Vagina (tissue), 2 donors: Measurements from ENCODE around the gene PDE7B. TPM values are rescaled to one million over a fixed set of nuclear protein-coding genes. Genes with fewer than 3 reads are reported as not detected.

Source experiments
- DNase-seq, 2 donors: peaks; one replicate each; pipeline ENCODE4 v3.0.0-alpha.2; 2017; ENCODE audit errors: extremely low spot score in 2 of 2
- H3K27ac ChIP-seq: fragments of 200-600 bp; sonication (generic); one replicate; pipeline ENCODE4 v1.5.1; 2019
- H3K27me3 ChIP-seq: fragments of 200-600 bp; sonication (generic); one replicate; pipeline ENCODE4 v1.5.1; 2019
- H3K36me3 ChIP-seq, 2 donors: fragments of 200-600 bp; sonication (generic); one replicate each; pipeline ENCODE4 v1.5.1; 2017 to 2019
- H3K4me1 ChIP-seq: fragments of 200-600 bp; sonication (generic); one replicate; pipeline ENCODE4 v1.5.1; 2019
- H3K4me3 ChIP-seq, 2 donors: fragments of 200-600 bp; sonication (generic); 1 replicate in 1 of 2; 2 replicates in 1 of 2; pipeline ENCODE4 v1.5.1; 2016 to 2019
- H3K9me3 ChIP-seq: fragments of 200-600 bp; sonication (generic); one replicate; pipeline ENCODE4 v1.5.1; 2019
- POLR2A ChIP-seq, 2 donors: fragments of 450-650 bp; IDR thresholded peaks; one replicate each; pipeline ENCODE4 v1.6.1; 2017; ENCODE audit warnings: antibody characterized with exemption in 2 of 2, mild to moderate bottlenecking in 2 of 2, moderate library complexity in 2 of 2
- POLR2AphosphoS5 ChIP-seq, 2 donors: sonication (generic); formaldehyde crosslinking; IDR thresholded peaks; one replicate each; pipeline ENCODE4 v1.9.0; 2017; ENCODE audit warnings: antibody characterized with exemption in 2 of 2, mild to moderate bottlenecking in 2 of 2, low read depth in 1 of 2; ENCODE audit not compliant: insufficient read depth in 1 of 2
- intact Hi-C: fragments of 100-400 bp; cut with DNase I; formaldehyde crosslinking; loops from one replicate; pipeline ENCODE4 v1.15.1; 2023
- total RNA-seq: library from RNA; depleted of rRNA; stranded (reverse); fragments of >200 nt; gene quantifications from one replicate; pipeline ENCODE4 v1.2.3, GENCODE V29; 2016
- TF ChIP-seq, protein P1 (sequence below), 3 experiments: fragments of 450-650 bp in 2 of 3; fragments of 200-600 bp in 1 of 3; sonication (generic) in 1 of 3; IDR thresholded peaks; one replicate each; pipeline ENCODE4 v1.5.1; 2017 to 2019; ENCODE audit warnings: antibody characterized with exemption in 3 of 3, mild to moderate bottlenecking in 2 of 3, moderate library complexity in 2 of 3

PDE7B gene
- total RNA-seq, 1 donor from 2014 or later, result 6.9 TPM

DNA sequence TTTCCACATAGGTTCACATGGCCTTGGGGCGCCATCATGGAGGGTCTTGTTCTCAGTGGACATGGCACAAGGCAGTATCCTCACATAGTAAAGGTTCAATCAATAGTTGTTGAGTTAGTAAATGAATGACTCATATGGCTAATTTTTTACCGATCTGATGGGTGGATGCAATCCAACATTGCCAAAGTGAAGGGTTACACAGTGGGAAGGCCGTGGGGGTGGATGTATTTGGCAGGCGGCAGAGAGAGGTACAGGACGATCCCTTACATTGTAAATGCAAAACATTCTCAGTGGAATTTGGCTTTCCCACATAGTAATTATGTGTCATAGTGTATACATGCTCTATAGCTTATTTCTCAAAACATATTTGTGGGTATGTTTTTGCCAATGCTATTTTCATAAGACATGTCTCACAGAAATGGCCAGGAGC is 21.0 kb upstream of the PDE7B start:
- Histone ChIP-seq H3K4me3 (no peak overlapping the region), H3K36me3 (no peaks in the 10 kb centered on the region), H3K27ac (no peak overlapping the region), H3K27me3 (no peaks in the 10 kb centered on the region), H3K4me1 (no peaks in the 10 kb centered on the region), H3K9me3 (no peaks in the 10 kb centered on the region)
- no peak for TF ChIP-seq POLR2A (IDR thresholded peaks at IDR 0.05)
- TF ChIP-seq, protein P1, sequence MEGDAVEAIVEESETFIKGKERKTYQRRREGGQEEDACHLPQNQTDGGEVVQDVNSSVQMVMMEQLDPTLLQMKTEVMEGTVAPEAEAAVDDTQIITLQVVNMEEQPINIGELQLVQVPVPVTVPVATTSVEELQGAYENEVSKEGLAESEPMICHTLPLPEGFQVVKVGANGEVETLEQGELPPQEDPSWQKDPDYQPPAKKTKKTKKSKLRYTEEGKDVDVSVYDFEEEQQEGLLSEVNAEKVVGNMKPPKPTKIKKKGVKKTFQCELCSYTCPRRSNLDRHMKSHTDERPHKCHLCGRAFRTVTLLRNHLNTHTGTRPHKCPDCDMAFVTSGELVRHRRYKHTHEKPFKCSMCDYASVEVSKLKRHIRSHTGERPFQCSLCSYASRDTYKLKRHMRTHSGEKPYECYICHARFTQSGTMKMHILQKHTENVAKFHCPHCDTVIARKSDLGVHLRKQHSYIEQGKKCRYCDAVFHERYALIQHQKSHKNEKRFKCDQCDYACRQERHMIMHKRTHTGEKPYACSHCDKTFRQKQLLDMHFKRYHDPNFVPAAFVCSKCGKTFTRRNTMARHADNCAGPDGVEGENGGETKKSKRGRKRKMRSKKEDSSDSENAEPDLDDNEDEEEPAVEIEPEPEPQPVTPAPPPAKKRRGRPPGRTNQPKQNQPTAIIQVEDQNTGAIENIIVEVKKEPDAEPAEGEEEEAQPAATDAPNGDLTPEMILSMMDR (IDR thresholded peaks at IDR 0.05), result no peak
- TF ChIP-seq POLR2AphosphoS5 (IDR thresholded peaks at IDR 0.05; ENCODE audit: insufficient read depth in 1 of 2, low read depth in 1 of 2), result no peak
- DNase-seq, result no peak
- intact Hi-C loops, result no loop called here

DNA sequence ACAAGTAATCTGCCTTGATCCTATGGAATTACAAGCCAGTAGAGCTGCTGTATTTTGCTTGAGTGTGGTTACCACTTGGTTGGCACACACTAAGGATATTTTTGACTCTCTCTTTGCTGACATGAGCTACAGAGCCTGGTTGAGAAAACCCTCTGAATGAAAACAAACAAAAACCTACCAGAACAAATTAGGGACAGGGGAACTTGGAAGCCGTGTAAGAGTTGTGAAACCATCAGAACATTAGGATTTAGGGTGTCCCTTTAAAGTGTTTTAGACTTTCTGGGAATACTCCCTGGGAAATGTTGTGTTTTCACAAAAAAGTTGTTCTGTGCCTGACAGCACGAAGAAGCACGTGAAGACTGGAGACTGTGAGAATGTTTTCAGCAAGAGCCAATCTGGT is 20.5 kb upstream of the PDE7B start:
- no peak for DNase-seq
- H3K4me3 ChIP-seq, result no peak overlapping the region
- H3K9me3 ChIP-seq, result no peaks in the 10 kb centered on the region
- no peaks in the 10 kb centered on the region for H3K4me1 ChIP-seq
- intact Hi-C loops, result no loop called here
- TF ChIP-seq POLR2AphosphoS5 (IDR thresholded peaks at IDR 0.05; ENCODE audit: insufficient read depth in 1 of 2, low read depth in 1 of 2), result no peak
- TF ChIP-seq, protein P1 (IDR thresholded peaks at IDR 0.05), result no peak
- no peak for TF ChIP-seq POLR2A (IDR thresholded peaks at IDR 0.05)
- H3K36me3 ChIP-seq, result no peaks in the 10 kb centered on the region
- H3K27ac ChIP-seq, result no peak overlapping the region
- H3K27me3 ChIP-seq, result no peaks in the 10 kb centered on the region

DNA sequence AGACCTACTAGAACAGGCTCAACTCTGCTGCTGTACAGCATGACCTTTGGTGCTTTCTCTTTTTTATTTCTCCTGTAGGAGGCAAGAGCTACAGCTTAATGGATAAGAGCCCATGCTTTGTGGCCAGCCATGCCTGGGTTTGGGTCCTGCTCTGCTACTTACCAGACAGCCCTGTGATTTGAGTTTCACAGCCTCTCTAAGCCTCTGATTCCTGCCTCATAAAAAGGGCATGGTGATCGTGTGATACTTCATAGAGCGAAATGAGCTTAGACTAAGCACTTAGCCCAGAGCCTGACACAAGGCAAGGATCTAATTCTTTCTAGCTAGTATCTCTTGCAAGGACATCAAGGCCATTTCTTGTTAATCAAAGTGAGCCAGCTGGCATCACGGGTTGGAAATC is 19.3 kb upstream of the PDE7B start:
- DNase-seq, result no peak
- H3K9me3 ChIP-seq, result no peaks in the 10 kb centered on the region
- intact Hi-C loops, result no loop called here
- no peak overlapping the region for H3K4me3 ChIP-seq
- no peaks in the 10 kb centered on the region for H3K27me3 ChIP-seq
- TF ChIP-seq POLR2AphosphoS5 (IDR thresholded peaks at IDR 0.05; ENCODE audit: insufficient read depth in 1 of 2, low read depth in 1 of 2) (no peak), POLR2A (IDR thresholded peaks at IDR 0.05) (no peak)
- TF ChIP-seq, protein P1 (IDR thresholded peaks at IDR 0.05), result no peak
- H3K27ac ChIP-seq, result no peak overlapping the region
- H3K36me3 ChIP-seq, result no peaks in the 10 kb centered on the region
- H3K4me1 ChIP-seq, result no peaks in the 10 kb centered on the region

DNA sequence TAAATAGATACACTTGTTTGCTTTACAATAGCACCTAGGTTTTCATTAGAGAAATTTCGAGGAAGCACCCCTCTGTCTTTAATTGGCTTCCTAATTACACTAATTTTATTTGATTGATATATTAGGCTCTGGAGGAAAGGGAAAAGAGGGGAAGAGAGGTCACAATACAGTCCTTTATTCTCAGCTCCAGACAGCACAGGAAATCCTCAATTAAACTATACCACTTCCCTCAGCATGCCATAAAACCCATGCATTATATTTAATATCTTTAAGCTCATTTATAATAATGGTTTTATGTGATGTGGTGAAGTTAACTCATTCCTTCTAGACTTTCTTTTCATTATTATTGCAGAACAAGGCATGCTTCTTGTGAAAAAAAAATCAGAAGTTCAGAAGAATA is 17.7 kb upstream of the PDE7B start:
- DNase-seq, result no peak
- H3K4me3 ChIP-seq, result no peak overlapping the region
- no peak for TF ChIP-seq POLR2A (IDR thresholded peaks at IDR 0.05)
- no peak for TF ChIP-seq POLR2AphosphoS5 (IDR thresholded peaks at IDR 0.05; ENCODE audit: insufficient read depth in 1 of 2, low read depth in 1 of 2)
- TF ChIP-seq, protein P1 (IDR thresholded peaks at IDR 0.05), result no peak

DNA sequence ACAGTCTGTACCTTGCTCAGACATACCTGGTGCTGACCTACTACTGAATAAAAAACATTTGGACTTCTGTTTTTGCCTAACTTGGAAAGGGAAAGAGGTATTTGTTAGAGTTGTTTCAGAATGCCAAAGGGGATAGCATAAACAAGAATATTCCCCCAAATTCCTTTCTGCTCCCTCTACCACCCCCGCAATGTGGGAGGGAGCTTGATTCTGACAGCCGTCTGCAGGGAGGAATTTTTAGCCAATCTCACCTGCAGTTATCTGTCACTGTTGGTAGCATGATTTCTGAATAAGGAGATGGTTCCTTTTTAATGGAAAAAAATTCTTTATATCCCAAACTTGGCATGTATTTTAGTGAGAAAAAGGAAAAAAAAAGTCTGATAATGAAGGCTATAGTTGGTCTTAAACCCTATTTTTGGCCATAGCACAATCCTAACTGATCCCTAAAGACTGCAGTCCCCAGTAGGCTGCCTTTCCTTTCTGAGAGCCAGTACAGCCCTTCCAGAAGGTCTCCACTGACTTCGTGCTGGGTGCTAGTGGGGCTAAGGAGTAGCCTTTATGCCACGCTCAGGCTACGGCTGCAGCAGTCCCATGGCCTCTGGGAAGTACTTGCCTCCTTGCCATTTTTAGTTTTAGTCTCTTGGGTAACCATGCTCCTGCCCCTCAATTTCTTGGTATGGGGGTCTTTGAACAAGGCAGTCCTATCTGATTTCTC is 13.6 kb upstream of the PDE7B start:
- no peak for DNase-seq
- Histone ChIP-seq H3K4me3 (no peak overlapping the region), H3K36me3 (no peaks in the 10 kb centered on the region), H3K27me3 (no peaks in the 10 kb centered on the region), H3K4me1 (no peaks in the 10 kb centered on the region), H3K27ac (no peak overlapping the region), H3K9me3 (no peaks in the 10 kb centered on the region)
- TF ChIP-seq POLR2AphosphoS5 (IDR thresholded peaks at IDR 0.05; ENCODE audit: insufficient read depth in 1 of 2, low read depth in 1 of 2) (no peak), POLR2A (IDR thresholded peaks at IDR 0.05) (no peak)
- TF ChIP-seq, protein P1 (IDR thresholded peaks at IDR 0.05), result no peak
- intact Hi-C loops, result no loop called here

More for the DNA sequence above, 17.7 kb upstream of the PDE7B start:
- Histone ChIP-seq H3K9me3 (no peaks in the 10 kb centered on the region), H3K4me1 (no peaks in the 10 kb centered on the region), H3K27ac (no peak overlapping the region), H3K27me3 (no peaks in the 10 kb centered on the region), H3K36me3 (no peaks in the 10 kb centered on the region)
- intact Hi-C loops, result no loop called here
